ENCODE results near the gene RBM4.
"Not testable (repeated sequence)": the region's sequence is repeated elsewhere in the genome, so short reads cannot be mapped to it uniquely, and the experiment has no call there.

RBM4 gene

DNA sequence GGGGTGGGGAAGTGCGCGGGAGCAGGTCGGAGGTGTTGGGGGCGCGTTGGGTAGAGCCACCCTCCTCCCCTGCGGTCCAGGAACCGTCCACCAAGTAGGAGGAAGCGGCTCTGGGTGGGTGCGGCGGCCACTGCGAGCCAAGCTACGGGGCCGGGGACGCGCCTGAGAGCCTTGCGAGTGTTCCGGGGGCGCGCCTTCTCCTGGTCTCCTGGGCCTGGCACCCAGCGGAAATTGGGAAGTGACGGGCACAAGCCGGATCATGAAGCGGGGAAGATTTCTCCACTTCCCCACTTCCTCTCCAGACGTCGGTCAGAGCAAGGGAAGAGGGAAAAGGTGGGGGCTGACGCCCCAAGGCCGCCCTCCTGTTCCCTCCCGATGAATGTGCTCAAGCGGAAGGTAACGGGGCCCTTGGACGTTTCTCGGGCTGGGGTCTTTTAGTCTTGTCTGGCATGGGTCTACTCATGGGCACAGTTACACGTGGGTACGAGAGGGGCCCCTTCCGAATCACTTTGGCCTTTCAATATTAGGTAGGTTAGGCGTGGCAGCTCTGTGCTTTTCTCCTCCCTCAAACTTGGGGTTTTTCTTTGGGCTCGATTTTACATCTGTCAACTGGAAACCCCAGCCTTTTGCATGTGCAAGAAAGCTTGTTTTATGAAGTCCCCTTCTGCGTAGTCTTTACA is 21.2 kb upstream of the RBM4 start:
- no peak for DNase-seq

DNA sequence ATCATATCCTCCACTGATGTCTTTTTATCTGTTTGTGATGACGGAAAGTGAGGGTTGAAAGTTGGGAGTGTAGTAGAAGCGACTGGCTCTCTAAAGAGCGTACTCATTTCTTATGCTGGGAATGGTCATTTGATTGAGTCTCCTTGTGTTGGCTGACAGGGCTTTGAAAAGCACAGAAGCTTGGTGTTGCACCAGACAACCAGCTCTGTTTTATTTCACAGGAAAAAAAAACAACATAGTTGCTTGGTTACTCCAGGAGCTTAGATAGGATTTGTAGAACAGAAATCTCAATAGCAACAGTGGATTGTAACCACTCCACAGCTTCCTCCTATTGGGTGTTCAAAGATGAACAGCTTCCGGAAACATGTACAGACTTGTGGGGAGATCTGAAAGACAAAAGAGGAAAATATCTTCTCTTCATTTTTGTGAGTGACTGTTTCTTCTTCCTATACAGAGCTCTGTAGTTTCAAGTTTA is 19.4 kb upstream of the RBM4 start:
- DNase-seq, result no peak

DNA sequence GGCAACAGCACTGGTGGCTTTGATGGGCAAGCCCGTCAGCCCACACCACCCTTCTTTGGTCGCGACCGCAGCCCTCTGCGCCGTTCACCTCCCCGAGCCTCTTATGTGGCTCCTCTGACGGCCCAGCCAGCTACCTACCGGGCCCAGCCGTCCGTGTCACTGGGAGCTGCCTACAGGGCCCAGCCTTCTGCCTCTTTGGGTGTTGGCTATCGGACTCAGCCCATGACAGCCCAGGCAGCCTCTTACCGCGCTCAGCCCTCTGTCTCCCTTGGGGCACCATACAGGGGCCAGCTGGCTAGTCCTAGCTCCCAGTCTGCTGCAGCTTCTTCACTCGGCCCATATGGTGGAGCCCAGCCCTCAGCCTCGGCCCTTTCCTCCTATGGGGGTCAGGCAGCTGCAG is 14.1 kb upstream of the RBM4 start:
- no peak for DNase-seq

DNA sequence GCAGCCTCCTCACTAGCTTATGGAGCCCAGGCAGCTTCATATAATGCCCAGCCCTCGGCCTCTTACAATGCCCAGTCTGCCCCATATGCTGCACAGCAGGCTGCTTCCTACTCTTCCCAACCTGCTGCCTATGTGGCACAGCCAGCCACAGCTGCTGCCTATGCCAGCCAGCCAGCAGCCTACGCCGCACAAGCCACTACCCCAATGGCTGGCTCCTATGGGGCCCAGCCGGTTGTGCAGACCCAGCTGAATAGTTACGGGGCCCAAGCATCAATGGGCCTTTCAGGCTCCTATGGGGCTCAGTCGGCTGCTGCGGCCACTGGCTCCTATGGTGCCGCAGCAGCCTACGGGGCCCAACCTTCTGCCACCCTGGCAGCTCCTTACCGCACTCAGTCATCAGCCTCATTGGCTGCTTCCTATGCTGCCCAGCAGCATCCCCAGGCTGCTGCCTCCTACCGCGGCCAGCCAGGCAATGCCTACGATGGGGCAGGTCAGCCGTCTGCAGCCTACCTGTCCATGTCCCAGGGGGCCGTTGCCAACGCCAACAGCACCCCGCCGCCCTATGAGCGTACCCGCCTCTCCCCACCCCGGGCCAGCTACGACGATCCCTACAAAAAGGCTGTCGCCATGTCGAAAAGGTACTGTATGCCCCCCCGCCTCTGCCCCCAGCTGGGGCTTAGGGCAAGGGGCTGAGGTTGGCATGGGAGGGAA is 13.3 kb upstream of the RBM4 start:
- no peak for DNase-seq

DNA sequence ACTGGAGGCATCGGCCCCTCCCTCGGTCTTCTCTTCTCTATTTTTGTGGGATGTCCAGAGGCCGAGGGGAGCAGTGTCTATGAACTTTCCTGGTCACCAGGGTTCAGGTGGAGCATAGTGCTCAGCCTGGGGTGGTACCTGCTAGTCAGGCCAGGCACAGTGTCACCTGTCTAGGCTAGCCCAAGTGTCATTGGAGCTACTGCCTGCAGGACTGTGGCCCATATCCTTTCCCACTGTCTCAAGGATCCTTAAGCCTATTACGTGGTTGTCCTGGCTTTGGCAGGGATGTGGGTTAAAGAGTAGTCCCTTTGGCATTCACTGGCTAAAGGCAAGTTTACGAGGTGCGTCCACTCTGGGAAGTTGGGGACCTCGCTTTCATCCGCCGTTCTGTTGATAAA is 12.8 kb upstream of the RBM4 start:
- no peak for DNase-seq

DNA sequence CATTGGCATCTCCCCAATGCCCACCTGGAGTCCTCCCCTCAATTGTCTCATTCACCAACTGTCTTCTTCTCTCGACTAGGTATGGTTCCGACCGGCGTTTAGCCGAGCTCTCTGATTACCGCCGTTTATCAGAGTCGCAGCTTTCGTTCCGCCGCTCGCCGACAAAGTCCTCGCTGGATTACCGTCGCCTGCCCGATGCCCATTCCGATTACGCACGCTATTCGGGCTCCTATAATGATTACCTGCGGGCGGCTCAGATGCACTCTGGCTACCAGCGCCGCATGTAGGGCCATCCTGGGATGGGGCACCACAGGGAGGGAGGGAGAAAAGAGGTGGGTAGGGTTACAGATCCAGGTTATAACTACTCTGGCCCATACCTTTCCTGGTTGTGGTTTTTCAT is 12.1 kb upstream of the RBM4 start:
- DNase-seq, result no peak

DNA sequence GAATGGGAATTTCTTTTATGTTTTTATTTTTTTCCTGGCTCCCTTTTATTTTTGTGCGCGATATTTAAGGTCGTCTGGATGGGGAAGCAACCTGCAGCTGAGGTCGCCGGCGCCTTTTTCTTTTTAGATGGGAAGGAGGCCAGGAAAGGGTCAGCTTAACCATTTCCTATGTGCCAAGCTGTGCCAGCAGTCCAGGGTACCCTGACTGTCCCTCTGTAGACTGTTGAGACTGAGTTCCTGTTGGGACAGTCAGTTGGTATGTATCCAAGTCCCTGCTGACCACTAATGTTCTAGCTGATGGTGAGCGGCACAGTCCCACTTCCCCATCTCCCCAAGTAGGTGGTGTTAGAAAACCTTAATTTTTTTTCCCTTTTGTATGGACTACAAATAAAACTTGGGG is 11.6 kb upstream of the RBM4 start:
- DNase-seq, result no peak

DNA sequence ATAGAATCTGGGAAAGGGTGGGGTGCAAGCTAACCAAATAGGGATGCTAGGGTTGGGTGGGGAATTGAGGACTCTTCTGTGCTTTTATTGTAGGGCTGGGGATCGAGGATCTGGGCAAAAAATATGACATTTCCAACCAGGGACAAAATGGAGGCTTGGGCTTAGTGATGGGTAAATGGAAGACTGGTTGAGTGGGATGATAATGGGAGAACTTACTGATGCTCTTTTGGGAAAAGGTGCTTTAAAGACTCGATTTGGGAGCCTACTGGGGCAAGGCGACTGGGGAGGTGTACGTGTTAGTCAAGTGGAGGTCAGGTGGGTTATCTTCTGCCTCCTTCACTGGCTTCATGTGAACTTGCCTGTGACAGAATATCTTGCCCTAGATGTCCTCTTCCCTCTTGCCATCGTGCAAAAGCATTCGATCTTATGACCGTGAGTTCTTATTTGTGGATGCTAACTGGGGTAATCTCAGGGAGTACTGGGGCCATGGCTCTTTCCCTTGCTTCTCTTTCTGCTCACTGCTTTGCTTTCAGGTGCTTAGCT is 10.4 kb upstream of the RBM4 start:
- no peak for DNase-seq

DNA sequence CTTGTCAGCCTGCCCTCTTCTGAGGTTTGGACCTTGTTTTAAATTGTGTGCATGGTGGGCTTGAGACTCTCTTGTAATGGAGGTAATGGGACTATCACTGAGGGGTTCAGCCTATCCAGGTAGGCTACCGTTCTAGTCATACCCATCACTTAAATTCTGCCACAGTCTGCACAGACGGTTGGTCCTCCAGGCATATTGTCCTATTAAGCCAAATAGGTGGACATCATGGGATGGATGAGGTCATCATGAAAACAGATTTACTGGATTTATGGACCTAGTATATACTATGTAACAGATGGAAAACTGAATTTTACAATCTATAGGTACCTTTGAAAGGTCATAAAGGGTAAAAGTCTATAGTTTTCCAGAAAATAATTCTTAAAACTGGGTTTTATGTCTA is 9.1 kb upstream of the RBM4 start:
- no peak for DNase-seq

DNA sequence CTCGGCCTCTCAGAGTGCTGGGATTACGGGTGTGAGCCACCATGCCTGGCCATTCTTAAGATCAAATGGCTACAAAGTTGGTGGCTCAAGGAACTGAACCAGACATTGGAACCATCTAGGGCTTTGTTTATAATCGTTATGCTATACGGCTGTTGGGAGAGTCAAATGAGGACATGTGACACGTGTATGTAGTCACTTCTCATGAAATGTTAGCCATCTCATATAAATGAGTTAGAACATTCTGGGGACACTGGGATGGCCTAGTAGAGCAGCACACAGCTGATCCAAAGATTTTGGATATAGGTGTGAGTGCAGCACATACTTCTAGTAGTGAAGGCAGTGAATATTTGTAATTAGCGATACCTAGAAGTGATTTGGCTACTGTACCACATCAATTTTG is 6.6 kb upstream of the RBM4 start:
- no peak for DNase-seq

DNA sequence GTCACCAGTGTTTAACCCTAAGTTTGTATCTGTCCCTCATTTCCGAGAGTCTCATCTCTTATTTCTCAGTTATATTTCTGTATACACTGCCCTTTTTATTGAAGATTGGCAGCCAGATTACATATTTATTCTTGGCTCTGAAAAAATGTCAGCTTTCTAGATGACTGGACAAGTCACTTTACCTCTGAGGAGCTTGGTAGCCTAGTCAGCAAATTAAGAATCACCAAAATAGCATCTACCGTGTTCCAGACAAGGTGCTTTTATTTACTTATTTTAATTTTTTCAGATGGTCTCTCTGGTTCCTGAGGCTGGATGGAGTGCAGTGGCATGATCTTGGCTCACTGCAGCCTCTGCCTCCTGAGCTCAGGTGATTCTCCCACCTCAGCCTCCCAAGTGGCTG is 5.6 kb upstream of the RBM4 start:
- no peak for DNase-seq

DNA sequence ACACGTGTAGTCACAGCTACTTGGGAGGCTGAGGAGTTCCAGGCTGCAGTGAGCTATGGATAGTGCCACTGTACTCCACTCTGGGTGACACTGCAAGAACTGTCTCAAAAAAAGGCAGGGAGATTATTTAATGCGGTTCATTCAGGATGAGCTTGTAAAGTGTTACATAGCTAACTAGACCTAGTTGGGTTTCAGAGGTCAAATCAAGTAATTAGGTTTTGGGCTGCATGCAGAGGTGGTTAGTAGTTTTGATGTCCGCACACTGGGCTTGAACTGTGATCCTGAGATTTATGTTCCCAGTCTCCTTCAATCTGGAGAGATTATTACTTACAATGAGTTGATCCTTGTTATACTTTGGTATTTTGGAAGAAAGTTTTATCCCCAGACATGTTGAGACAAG is 2.1 kb upstream of the RBM4 start:
- no peak for DNase-seq

DNA sequence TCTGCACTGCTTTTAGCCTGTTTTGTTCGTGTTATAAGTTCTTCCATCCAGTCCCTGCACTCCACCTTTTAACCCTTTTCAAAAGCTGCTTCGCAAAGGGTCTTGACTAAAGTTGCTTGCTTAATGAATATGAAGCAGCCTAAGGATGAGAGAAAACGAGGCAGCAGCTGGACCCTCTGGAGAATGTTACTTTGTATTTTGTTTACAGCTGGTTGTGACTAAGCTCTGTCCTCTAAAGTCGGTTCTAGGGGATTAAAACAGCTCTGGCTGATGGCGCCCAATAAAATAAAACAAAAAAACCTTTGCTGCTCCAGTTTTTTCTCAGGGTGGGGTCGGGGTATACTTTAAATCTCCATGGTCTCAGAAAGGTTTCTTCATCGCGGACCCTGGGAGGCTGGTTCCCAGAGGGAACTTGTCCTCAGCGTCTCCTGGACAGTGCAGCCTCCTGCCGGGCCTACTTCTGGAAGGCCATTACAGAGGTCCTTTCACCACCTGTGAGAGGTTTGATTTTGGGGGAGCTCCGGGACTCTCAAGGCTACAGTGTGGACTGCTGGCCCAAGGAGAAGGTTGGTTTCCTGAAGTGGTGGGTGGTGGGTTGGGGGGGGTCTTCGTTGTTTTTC is 836 bp upstream of the RBM4 start:
- DNase-seq, result no peak

DNA sequence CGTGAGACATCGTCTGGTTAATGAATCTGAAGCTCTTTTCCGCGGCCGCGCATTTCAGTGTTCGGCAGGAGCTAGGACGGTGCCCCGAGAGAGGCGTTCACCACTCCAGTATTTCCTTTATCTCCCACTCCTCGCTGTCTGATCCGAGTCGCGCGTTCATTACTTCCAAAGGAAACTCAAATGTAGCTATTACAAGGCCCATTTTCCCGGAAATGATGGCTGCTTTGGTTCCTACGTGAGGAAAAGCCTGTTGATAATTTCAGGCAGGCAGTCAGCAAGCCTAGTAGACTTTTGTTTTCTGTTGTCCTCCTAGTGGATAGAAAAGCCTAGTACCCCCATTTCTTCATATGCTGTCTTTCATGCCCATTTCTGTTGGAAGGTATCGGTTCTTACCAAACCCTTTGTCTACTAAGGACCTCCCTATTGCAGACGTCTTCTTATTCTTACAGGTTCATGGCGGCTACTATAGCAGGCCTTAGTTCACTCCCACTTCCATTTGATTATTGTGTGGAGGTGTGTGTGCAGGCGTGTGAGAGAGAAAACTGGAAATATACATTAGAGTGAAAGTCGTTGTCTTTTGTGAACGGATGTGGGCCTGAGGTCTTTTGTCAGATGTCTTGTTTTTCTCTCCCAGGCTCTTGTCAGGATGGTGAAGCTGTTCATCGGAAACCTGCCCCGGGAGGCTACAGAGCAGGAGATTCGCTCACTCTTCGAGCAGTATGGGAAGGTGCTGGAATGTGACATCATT is 737 bp downstream of the RBM4 start:
- no peak for DNase-seq

DNA sequence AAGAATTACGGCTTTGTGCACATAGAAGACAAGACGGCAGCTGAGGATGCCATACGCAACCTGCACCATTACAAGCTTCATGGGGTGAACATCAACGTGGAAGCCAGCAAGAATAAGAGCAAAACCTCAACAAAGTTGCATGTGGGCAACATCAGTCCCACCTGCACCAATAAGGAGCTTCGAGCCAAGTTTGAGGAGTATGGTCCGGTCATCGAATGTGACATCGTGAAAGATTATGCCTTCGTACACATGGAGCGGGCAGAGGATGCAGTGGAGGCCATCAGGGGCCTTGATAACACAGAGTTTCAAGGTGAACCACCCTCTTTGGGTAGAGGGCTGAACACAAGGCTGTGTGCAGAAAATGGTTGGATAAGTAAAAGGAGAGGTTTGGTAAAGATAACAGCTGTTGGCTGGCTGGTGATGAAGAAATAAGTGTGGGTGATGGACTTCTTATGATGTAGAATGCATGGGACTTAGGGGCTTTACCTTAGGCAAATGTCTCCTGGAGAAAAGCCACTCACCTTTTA is 1.4 kb downstream of the RBM4 start:
- not testable (repeated sequence) for DNase-seq

DNA sequence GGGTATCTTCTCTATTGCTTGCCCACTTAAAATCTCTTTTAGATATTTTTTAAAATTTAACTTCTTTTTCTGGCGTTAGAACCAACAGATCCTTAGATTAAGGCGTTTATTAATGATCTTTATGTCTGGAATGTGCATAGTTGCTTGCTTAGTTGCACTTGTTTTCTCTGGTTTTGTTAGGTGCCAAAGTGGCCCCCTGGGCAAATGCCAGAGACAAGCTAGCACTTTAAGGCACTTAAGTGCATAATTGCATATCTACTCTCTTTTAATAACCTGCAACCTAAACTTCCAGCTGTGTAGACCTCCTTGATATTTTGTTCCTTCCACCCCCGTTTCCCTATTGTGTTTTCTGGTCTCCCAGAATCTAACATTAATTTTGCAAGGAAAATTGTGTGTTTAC is 3.3 kb downstream of the RBM4 start:
- DNase-seq, result no peak

DNA sequence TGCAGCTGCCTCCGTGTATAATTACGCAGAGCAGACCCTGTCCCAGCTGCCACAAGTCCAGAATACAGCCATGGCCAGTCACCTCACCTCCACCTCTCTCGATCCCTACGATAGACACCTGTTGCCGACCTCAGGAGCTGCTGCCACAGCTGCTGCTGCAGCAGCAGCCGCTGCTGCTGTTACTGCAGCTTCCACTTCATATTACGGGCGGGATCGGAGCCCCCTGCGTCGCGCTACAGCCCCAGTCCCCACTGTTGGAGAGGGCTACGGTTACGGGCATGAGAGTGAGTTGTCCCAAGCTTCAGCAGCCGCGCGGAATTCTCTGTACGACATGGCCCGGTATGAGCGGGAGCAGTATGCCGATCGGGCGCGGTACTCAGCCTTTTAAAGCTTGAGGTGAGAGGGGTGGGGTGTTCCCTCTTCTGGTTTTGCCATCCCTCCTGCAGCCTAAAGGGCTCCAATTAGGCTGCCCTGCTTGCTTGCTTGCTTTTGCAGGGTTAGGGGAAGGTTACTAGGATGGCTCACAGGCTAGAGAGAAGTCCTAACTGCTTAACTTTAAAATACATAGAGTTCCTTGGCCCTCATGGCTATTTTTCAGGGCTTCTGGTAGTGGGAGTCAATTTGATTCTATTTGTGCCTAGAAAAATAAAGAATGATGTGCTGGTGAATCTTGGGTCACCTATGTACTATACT is 5.4 kb downstream of the RBM4 start:
- no peak for DNase-seq

DNA sequence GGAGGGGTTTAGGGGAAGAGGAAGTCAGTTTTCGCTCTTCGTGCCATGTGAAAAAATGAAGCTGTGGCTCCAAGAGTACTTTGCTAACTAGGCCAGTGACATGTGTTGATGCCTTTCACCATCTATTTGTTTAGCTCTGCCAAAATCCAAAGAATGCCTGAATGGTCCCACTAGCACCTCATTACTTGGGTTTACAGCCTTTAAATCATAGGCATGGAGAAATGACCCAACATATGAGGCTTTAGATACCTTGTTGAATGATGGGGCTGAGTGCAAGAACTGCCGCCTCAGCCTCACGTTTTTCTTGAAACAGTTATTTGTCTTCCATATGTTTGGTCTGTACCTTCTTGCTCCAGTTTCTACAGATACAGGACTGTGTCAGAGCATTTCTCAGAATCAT is 8.3 kb downstream of the RBM4 start:
- DNase-seq, result no peak

DNA sequence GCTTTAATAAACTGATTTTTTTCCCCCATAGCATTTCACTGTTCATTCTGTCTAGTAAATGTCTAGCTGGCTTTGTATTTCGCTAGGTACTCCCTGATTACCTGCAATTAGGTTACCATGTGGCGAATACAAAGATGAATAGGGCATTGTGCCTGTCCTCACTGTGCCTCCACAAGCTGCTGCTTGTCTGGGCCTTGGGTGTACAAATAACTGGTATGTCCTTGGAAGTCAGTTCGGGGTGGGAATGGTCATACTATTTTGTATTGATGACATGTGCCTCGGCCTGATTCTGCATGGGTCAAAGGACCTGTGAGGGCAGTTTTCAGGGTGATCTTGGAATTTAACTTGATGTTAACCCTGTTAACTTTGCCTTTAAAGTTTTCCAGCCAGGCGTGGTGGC is 11.4 kb downstream of the RBM4 start:
- no peak for DNase-seq

DNA sequence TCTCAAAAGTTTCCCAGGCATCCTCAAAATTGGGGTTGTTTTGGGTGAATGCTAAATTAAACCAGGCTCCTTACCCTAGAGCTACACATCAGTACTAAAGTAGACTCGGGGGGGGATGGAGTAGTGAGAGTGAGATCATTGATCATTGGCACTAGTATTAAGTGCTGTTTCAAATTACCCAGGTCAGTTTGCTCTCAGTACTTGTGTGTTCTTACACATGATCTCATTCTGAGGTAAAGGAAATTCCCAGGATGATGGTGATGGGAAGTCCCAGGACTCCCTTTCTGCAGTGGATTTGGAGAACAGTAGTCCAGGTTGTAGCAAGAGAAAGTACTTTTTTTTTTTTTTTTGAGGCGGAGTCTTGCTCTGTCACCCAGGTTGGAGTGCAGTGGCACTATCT is 12.5 kb downstream of the RBM4 start:
- DNase-seq, result no peak

DNA sequence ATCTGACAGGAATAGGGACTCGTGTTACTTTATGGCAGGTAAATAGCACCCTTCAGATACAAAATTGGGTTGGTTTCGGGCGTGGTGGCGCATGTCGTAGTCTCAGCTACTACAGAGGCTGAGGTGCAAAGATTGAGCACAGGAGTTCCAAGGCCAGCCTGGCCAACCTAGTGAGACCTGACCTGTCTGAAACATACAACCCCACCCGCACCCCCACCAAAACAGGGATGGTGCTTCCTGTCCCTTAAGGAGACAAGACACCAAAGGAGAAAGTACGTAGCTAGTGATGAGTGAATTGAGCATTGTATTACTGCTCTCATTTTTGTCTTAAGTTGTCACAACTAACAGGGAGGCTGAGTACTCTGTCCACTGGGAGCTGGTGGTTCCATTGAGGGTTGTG is 14.1 kb downstream of the RBM4 start:
- no peak for DNase-seq

DNA sequence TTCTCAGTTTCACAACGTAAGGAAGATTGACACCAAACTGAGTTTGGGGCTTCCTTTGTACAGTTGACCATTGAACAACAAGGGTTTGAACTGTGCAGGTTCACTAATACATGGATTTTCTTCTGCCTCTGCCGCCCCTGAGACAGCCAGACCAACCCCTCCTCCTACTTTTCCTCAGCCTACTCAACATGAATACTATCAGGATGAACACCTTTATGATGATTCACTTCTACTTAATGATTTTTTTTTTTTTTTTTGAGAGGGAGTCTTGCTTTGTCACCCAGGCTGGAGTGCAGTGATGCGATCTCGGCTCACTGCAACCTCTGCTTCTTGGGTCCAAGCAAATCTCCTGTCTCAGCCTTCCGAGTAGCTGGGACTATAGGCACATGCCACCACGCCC is 14.6 kb downstream of the RBM4 start:
- DNase-seq, result no peak

DNA sequence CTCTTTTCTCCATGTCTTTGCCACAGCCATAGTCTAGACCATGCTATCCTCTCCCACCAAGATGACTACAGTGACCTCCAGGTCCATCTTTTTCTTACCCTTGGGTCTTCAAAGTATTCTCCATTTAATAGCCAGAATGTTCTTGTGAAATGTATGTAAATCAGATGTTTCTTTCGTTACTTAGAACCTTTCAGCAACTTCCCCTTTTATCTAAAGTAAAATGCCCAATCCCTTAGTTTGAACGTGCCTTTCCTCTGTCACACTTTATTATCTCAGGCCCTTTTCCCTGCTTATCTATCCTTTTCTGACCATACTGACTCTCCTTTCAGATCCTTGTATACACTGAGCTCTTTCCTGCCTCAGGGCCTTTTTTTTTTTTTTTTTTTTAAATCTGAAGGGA is 21.3 kb downstream of the RBM4 start:
- DNase-seq, result no peak

Data from left hindlimb (tissue), 1 donor.